Fibroblast of skin of left quadriceps (primary cell): ENCODE data around the gene SF3A2.

Experiments
- DNase-seq, 2 experiments: peaks; one replicate each; pipeline ENCODE4 v3.0.0-alpha.2; 2013; ENCODE audit warnings: low read depth in 2 of 2

The SF3A2 gene

GRCh38 chr19:2240881-2241760, 4.5 kb downstream of the SF3A2 start:
- no peak for DNase-seq

- no peak for DNase-seq
These were observed 5.5 kb downstream of the SF3A2 start for GRCh38 chr19:2242092-2242537.

- DNase-seq = no peak
These were observed 6.2 kb downstream of the SF3A2 start for GRCh38 chr19:2242816-2243215.

- no peak for DNase-seq
These were observed 6.9 kb downstream of the SF3A2 start for GRCh38 chr19:2243274-2244124.

GRCh38 chr19:2244125-2244411, 7.4 kb downstream of the SF3A2 start:
- no peak for DNase-seq

GRCh38 chr19:2244486-2244885, 7.9 kb downstream of the SF3A2 start:
- no peak for DNase-seq

- DNase-seq = no peak
These were observed 8.6 kb downstream of the SF3A2 start for GRCh38 chr19:2245273-2245672.

- no peak for DNase-seq
These were observed 9.5 kb downstream of the SF3A2 start for GRCh38 chr19:2246014-2246620.

- no peak for DNase-seq
These were observed 10.3 kb downstream of the SF3A2 start for GRCh38 chr19:2246801-2247361.

GRCh38 chr19:2247433-2248101, 10.9 kb downstream of the SF3A2 start:
- DNase-seq = no peak

GRCh38 chr19:2248136-2249009, 11.7 kb downstream of the SF3A2 start:
- DNase-seq = no peak

GRCh38 chr19:2249010-2249866, 12.6 kb downstream of the SF3A2 start, which contains the start of gene AMH:
Gene AMH, plus strand, starts transcription at chr19:2249323. Its CDS starts 10 bp downstream, at chr19:2249333.
- DNase-seq = no peak

GRCh38 chr19:2249880-2250765, 13.5 kb downstream of the SF3A2 start:
- DNase-seq = no peak

- DNase-seq = no peak
These were observed 14.1 kb downstream of the SF3A2 start for GRCh38 chr19:2250766-2251105.

GRCh38 chr19:2251106-2252054, 14.8 kb downstream of the SF3A2 start:
- no peak for DNase-seq

- no peak for DNase-seq
These were observed 15.6 kb downstream of the SF3A2 start for GRCh38 chr19:2252055-2252796.

- DNase-seq = no peak
These were observed 16.1 kb downstream of the SF3A2 start for GRCh38 chr19:2252797-2253105.
